ENCODE data around the gene EEF2K. TPM values are rescaled to one million over a fixed set of nuclear protein-coding genes. Genes with fewer than 3 reads are reported as not detected.

The EEF2K gene
- polyA plus RNA-seq, 3 donors, result 0.85 to 6.5 (median 1.7) TPM

GRCh38 chr16:22213801-22214200 lies 7.7 kb downstream of the EEF2K start:
- H3K4me2 ChIP-seq (replicated peaks; ENCODE audit: extremely low read depth, low read length, poor library complexity, severe bottlenecking), result no peak overlapping the region
- no peak for TF ChIP-seq CTCF (IDR thresholded peaks at IDR 0.05)
- H2AFZ ChIP-seq (ENCODE audit: insufficient read depth, low read depth, low read length, poor library complexity, severe bottlenecking), result no peak overlapping the region

GRCh38 chr16:22214402-22214801 lies 8.3 kb downstream of the EEF2K start:
- DNase-seq, result no peak
- Histone ChIP-seq H3K4me2 (replicated peaks; ENCODE audit: extremely low read depth, low read length, poor library complexity, severe bottlenecking) (no peak overlapping the region), H3K27me3 (ENCODE audit: control insufficient read depth in 2 of 2, insufficient read depth in 2 of 2, low read length in 2 of 2) (no peaks in the 10 kb centered on the region), H3K27ac (ENCODE audit: low read depth in 1 of 2, low read length in 2 of 2) (no peak overlapping the region), H3K79me2 (ENCODE audit: insufficient read depth, low read length) (peaks cover 54% of the 10 kb centered on the region), H4K20me1 (ENCODE audit: insufficient read depth, low read length) (no peaks in the 10 kb centered on the region), H3K9ac (ENCODE audit: insufficient read depth, low read length, poor library complexity, severe bottlenecking) (no peak overlapping the region), H3K4me3 (replicated peaks in 1 of 3; ENCODE audit: low read depth in 2 of 3, low read length in 3 of 3) (no peak overlapping the region), H3K4me1 (ENCODE audit: control insufficient read depth in 1 of 2, insufficient read depth in 2 of 2, low read length in 2 of 2) (peaks cover 9 to 11% of the 10 kb centered on the region in 2 donors), H2AFZ (ENCODE audit: insufficient read depth, low read depth, low read length, poor library complexity, severe bottlenecking) (no peak overlapping the region), H3K9me3 (replicated peaks in 1 of 2; ENCODE audit: control insufficient read depth in 1 of 2, insufficient read depth in 1 of 2, low read length in 2 of 2) (no peaks in the 10 kb centered on the region), H3K36me3 (replicated peaks in 1 of 2; ENCODE audit: control insufficient read depth in 1 of 2, insufficient read depth in 2 of 2, low read length in 2 of 2) (peaks cover 0 to 5% of the 10 kb centered on the region in 2 donors)
- 100% methylated on average over 1 of the region's 2 CpGs for WGBS (ENCODE audit: insufficient coverage)
- H3K27ac Mint-ChIP-seq, result peak overlapping the region in 2 of 7 donors; percentile 12 to 15
- TF ChIP-seq CTCF (IDR thresholded peaks at IDR 0.05), result no peak
- peaks cover 0 to 5% (median 2%) of the 10 kb centered on the region in 7 donors for H3K9me3 Mint-ChIP-seq
- intact Hi-C loops (cut with micrococcal nuclease), result no loop called here
- H3K36me3 Mint-ChIP-seq, result peaks cover 14 to 32% of the 10 kb centered on the region in 2 donors
- H3K27me3 Mint-ChIP-seq (ENCODE audit: low read depth in 3 of 3), result peaks cover 0 to 2% (median 0%) of the 10 kb centered on the region in 3 donors
- H3K4me1 Mint-ChIP-seq, result peaks cover 21% of the 10 kb centered on the region
- no peak overlapping the region for H3K4me3 Mint-ChIP-seq

More at GRCh38 chr16:22213801-22214200, 7.7 kb downstream of the EEF2K start:
- Mint-ChIP-seq H3K4me3 (no peak overlapping the region), H3K27me3 (ENCODE audit: low read depth in 3 of 3) (peaks cover 0 to 2% (median 0%) of the 10 kb centered on the region in 3 donors), H3K36me3 (peaks cover 14 to 32% of the 10 kb centered on the region in 2 donors), H3K9me3 (peaks cover 0 to 5% (median 2%) of the 10 kb centered on the region in 7 donors), H3K27ac (no peak overlapping the region), H3K4me1 (peaks cover 18% of the 10 kb centered on the region)
- H3K27me3 ChIP-seq (ENCODE audit: control insufficient read depth in 2 of 2, insufficient read depth in 2 of 2, low read length in 2 of 2), result no peaks in the 10 kb centered on the region
- intact Hi-C loops (cut with micrococcal nuclease), result no loop called here
- no CpG with 5 or more reads among the region's 3 CpGs for WGBS (ENCODE audit: insufficient coverage)
- H4K20me1 ChIP-seq (ENCODE audit: insufficient read depth, low read length), result no peaks in the 10 kb centered on the region
- H3K79me2 ChIP-seq (ENCODE audit: insufficient read depth, low read length), result peaks cover 55% of the 10 kb centered on the region
- no peaks in the 10 kb centered on the region for H3K9me3 ChIP-seq (replicated peaks in 1 of 2; ENCODE audit: control insufficient read depth in 1 of 2, insufficient read depth in 1 of 2, low read length in 2 of 2)
- no peak overlapping the region for H3K9ac ChIP-seq (ENCODE audit: insufficient read depth, low read length, poor library complexity, severe bottlenecking)
- H3K36me3 ChIP-seq (replicated peaks in 1 of 2; ENCODE audit: control insufficient read depth in 1 of 2, insufficient read depth in 2 of 2, low read length in 2 of 2), result peaks cover 0 to 5% of the 10 kb centered on the region in 2 donors
- DNase-seq, result no peak
- H3K27ac ChIP-seq (ENCODE audit: low read depth in 1 of 2, low read length in 2 of 2), result no peak overlapping the region
- peaks cover 9 to 11% of the 10 kb centered on the region in 2 donors for H3K4me1 ChIP-seq (ENCODE audit: control insufficient read depth in 1 of 2, insufficient read depth in 2 of 2, low read length in 2 of 2)
- no peak overlapping the region for H3K4me3 ChIP-seq (replicated peaks in 1 of 3; ENCODE audit: low read depth in 2 of 3, low read length in 3 of 3)

All from CD14-positive monocyte (primary cell).